Measurements from ENCODE around the gene DHX36. TPM values are rescaled to one million over a fixed set of nuclear protein-coding genes. Genes with fewer than 3 reads are reported as not detected.

DHX36 gene
- total and polyA plus RNA-seq, 9 donors = 23.7 to 89.5 (median 57.0) TPM

GRCh38 chr3:154324919-154325318 is 632 bp upstream of the DHX36 start:
- Histone ChIP-seq H3K9me3 (no peaks in the 10 kb centered on the region), H3K27ac (peak overlapping the region; percentile 75 to 78), H3K36me3 (no peaks in the 10 kb centered on the region), H3K4me1 (ENCODE audit: insufficient read depth) (peaks cover 13% of the 10 kb centered on the region), H3K27me3 (no peaks in the 10 kb centered on the region), H3K4me3 (peak overlapping the region; percentile 80)
- no peak for DNase-seq
- WGBS, 3 donors = 31 to 56% (median 45%) methylated on average over 3 of the region's 3 CpGs
- no peak for TF ChIP-seq POLR2A (IDR thresholded peaks at IDR 0.05)
- intact Hi-C loops (cut with DNase I) = no loop called here

- H3K9me3 ChIP-seq = no peaks in the 10 kb centered on the region
- intact Hi-C loops (cut with DNase I) = no loop called here
- no peak overlapping the region for H3K4me3 ChIP-seq
- H3K27me3 ChIP-seq = no peaks in the 10 kb centered on the region
- TF ChIP-seq POLR2A (IDR thresholded peaks at IDR 0.05) (no peak), CTCF (IDR thresholded peaks at IDR 0.05) (no peak), EP300 (IDR thresholded peaks at IDR 0.05) (no peak)
- no peaks in the 10 kb centered on the region for H3K36me3 ChIP-seq
- H3K4me1 ChIP-seq (ENCODE audit: insufficient read depth) = peaks cover 9% of the 10 kb centered on the region
- 78 to 84% (median 83%) methylated on average over 5 of the region's 5 CpGs for WGBS, 3 donors
- no peak overlapping the region for H3K27ac ChIP-seq
- DNase-seq = no peak
These were observed 7.1 kb downstream of the DHX36 start for GRCh38 chr3:154316974-154317767.

GRCh38 chr3:154314152-154314551 is 10.1 kb downstream of the DHX36 start:
- H3K4me3 ChIP-seq = no peak overlapping the region
- TF ChIP-seq POLR2A (IDR thresholded peaks at IDR 0.05) (no peak), EP300 (IDR thresholded peaks at IDR 0.05) (no peak), CTCF (IDR thresholded peaks at IDR 0.05) (no peak)
- H3K9me3 ChIP-seq = no peaks in the 10 kb centered on the region
- H3K4me1 ChIP-seq (ENCODE audit: insufficient read depth) = peaks cover under 1% of the 10 kb centered on the region
- no peak overlapping the region for H3K27ac ChIP-seq
- intact Hi-C loops (cut with DNase I) = no loop called here
- no peaks in the 10 kb centered on the region for H3K27me3 ChIP-seq
- H3K36me3 ChIP-seq = no peaks in the 10 kb centered on the region
- no peak for DNase-seq
- 98 to 99% (median 98%) methylated on average over 1 of the region's 1 CpG for WGBS, 3 donors

- H3K36me3 ChIP-seq = no peaks in the 10 kb centered on the region
- TF ChIP-seq EP300 (IDR thresholded peaks at IDR 0.05) (no peak), CTCF (IDR thresholded peaks at IDR 0.05) (no peak), POLR2A (IDR thresholded peaks at IDR 0.05) (no peak)
- no peaks in the 10 kb centered on the region for H3K27me3 ChIP-seq
- no peaks in the 10 kb centered on the region for H3K4me1 ChIP-seq (ENCODE audit: insufficient read depth)
- no peak for DNase-seq
- no peaks in the 10 kb centered on the region for H3K9me3 ChIP-seq
- intact Hi-C loops (cut with DNase I) = no loop called here
- no peak overlapping the region for H3K27ac ChIP-seq
- no peak overlapping the region for H3K4me3 ChIP-seq
These were observed 13.4 kb downstream of the DHX36 start for GRCh38 chr3:154310840-154311239.

- DNase-seq = no peak
- Histone ChIP-seq H3K36me3 (no peaks in the 10 kb centered on the region), H3K4me3 (no peak overlapping the region), H3K27me3 (no peaks in the 10 kb centered on the region), H3K4me1 (ENCODE audit: insufficient read depth) (no peaks in the 10 kb centered on the region), H3K9me3 (no peaks in the 10 kb centered on the region), H3K27ac (no peak overlapping the region)
- intact Hi-C loops (cut with DNase I) = no loop called here
- TF ChIP-seq POLR2A (IDR thresholded peaks at IDR 0.05) = no peak
- TF ChIP-seq CTCF (IDR thresholded peaks at IDR 0.05) = no peak
- TF ChIP-seq EP300 (IDR thresholded peaks at IDR 0.05) = no peak
These were observed 16.9 kb downstream of the DHX36 start for GRCh38 chr3:154307363-154307762.
